GM23338 (cell line): ENCODE results near the gene RORB. TPM values are rescaled to one million over a fixed set of nuclear protein-coding genes. Genes with fewer than 3 reads are reported as not detected.
A peak's percentile ranks its signal among the peaks of the same experiment; 100 is the strongest.

ENCODE experiments used
- ATAC-seq: fragments of 200-7000 bp; cut with Tn5 transposase; 3 replicates; pipeline ENCODE4 v1.9.1; 2020
- DNase-seq: peaks from one replicate; pipeline ENCODE4 v3.0.0-alpha.2; 2015; ENCODE audit warnings: low spot score
- H2AFZ ChIP-seq: fragments of 200-600 bp; sonication (generic); 2 replicates; pipeline ENCODE4 v1.8.0; 2016; ENCODE audit warnings: antibody characterized with exemption, mild to moderate bottlenecking, moderate library complexity
- H3F3A ChIP-seq: fragments of 200-600 bp; sonication (generic); replicated peaks from 2 replicates; pipeline ENCODE4 v1.8.0; 2017; ENCODE audit warnings: antibody characterized with exemption, mixed run types, low read depth
- H3K27ac ChIP-seq: fragments of 200-600 bp; sonication (generic); 2 replicates; pipeline ENCODE4 v1.6.1; 2016; ENCODE audit warnings: low read depth
- H3K27me3 ChIP-seq: fragments of 200-600 bp; sonication (generic); 2 replicates; pipeline ENCODE4 v1.8.0; 2016; ENCODE audit warnings: mild to moderate bottlenecking, mixed run types, moderate library complexity; ENCODE audit not compliant: insufficient read depth
- H3K36me3 ChIP-seq: fragments of 200-600 bp; sonication (generic); 2 replicates; pipeline ENCODE4 v1.8.0; 2016; ENCODE audit warnings: mild to moderate bottlenecking; ENCODE audit not compliant: insufficient read depth
- H3K4me1 ChIP-seq: fragments of 200-600 bp; sonication (generic); 2 replicates; pipeline ENCODE4 v1.8.0; 2016; ENCODE audit warnings: mild to moderate bottlenecking, moderate library complexity; ENCODE audit not compliant: insufficient read depth
- H3K4me2 ChIP-seq: fragments of 200-600 bp; sonication (generic); 2 replicates; pipeline ENCODE4 v1.7.1; 2017; ENCODE audit warnings: mixed run types
- H3K4me3 ChIP-seq: fragments of 200-600 bp; sonication (generic); 2 replicates; pipeline ENCODE4 v1.6.1; 2016; ENCODE audit warnings: mixed run types
- H3K79me2 ChIP-seq: fragments of 200-600 bp; sonication (generic); replicated peaks from 2 replicates; pipeline ENCODE4 v1.8.0; 2017; ENCODE audit warnings: mild to moderate bottlenecking; ENCODE audit not compliant: insufficient read depth
- H3K9me2 ChIP-seq: fragments of 200-600 bp; sonication (generic); 2 replicates; pipeline ENCODE4 v1.8.0; 2017; ENCODE audit not compliant: insufficient read depth
- H4K20me1 ChIP-seq: fragments of 200-600 bp; sonication (generic); replicated peaks from 2 replicates; pipeline ENCODE4 v1.8.0; 2017; ENCODE audit warnings: mild to moderate bottlenecking; ENCODE audit not compliant: insufficient read depth
- H3K27ac Mint-ChIP-seq: 2 replicates; pipeline ENCODE4 v1.8.0; 2020; ENCODE audit warnings: inconsistent platforms, mild to moderate bottlenecking, moderate library complexity, mixed read lengths
- H3K27me3 Mint-ChIP-seq: 3 replicates; pipeline ENCODE4 v1.8.0; 2022; ENCODE audit warnings: low read depth, mild to moderate bottlenecking, moderate library complexity, mixed read lengths, inconsistent platforms; ENCODE audit not compliant: insufficient read depth, poor library complexity
- H3K36me3 Mint-ChIP-seq: 3 replicates; pipeline ENCODE4 v1.8.0; 2021; ENCODE audit warnings: low read depth, mild to moderate bottlenecking, inconsistent platforms, moderate library complexity, mixed read lengths
- H3K4me1 Mint-ChIP-seq: 3 replicates; pipeline ENCODE4 v1.8.0; 2020; ENCODE audit warnings: mild to moderate bottlenecking, inconsistent platforms, mixed read lengths
- H3K4me3 Mint-ChIP-seq: 3 replicates; pipeline ENCODE4 v1.8.0; 2021; ENCODE audit warnings: moderate library complexity, mild to moderate bottlenecking, inconsistent platforms, mixed read lengths
- H3K9me3 Mint-ChIP-seq: 3 replicates; pipeline ENCODE4 v1.8.0; 2020; ENCODE audit warnings: moderate library complexity, mild to moderate bottlenecking, inconsistent platforms, mixed read lengths
- CREB1 ChIP-seq: fragments of 250-450 bp; sonication (Bioruptor Pico); IDR thresholded peaks from 2 replicates; pipeline ENCODE4 v1.5.0; 2020; ENCODE audit warnings: low read depth, mild to moderate bottlenecking, moderate library complexity
- EZH2 ChIP-seq: fragments of 200-600 bp; sonication (generic); IDR thresholded peaks from one replicate; pipeline ENCODE4 v1.8.0; 2017; ENCODE audit warnings: antibody characterized with exemption, mild to moderate bottlenecking, low read depth; ENCODE audit not compliant: unreplicated experiment
- EZH2phosphoT487 ChIP-seq: fragments of 200-600 bp; sonication (generic); IDR thresholded peaks from one replicate; pipeline ENCODE4 v1.8.1; 2018; ENCODE audit warnings: antibody characterized with exemption; ENCODE audit not compliant: unreplicated experiment
- JUNB ChIP-seq: IDR thresholded peaks from one replicate; pipeline ENCODE4 v1.6.1; 2016; ENCODE audit warnings: antibody characterized with exemption; ENCODE audit not compliant: unreplicated experiment
- POLR2AphosphoS5 ChIP-seq: IDR thresholded peaks from 2 replicates; pipeline ENCODE4 v1.6.1; 2016; ENCODE audit warnings: antibody characterized with exemption, low read depth
- STAT1 ChIP-seq: IDR thresholded peaks from one replicate; pipeline ENCODE4 v1.6.1; 2016; ENCODE audit warnings: antibody characterized with exemption; ENCODE audit not compliant: unreplicated experiment
- ZNF114 ChIP-seq: fragments of 250-450 bp; sonication (Bioruptor Pico); IDR thresholded peaks from 2 replicates; pipeline ENCODE4 v1.5.0; 2020; ENCODE audit warnings: mild to moderate bottlenecking, moderate library complexity
- polyA plus RNA-seq: library from polyadenylated mRNA; unstranded; fragments of >200 nt; fragmentation: Nextera tagmentation; extraction: Ambion mirVana; gene quantifications from 2 replicates; pipeline ENCODE4 v1.2.1, GENCODE V29; 2016
- total RNA-seq: library from RNA; depleted of rRNA; stranded (reverse); fragments of >200 nt; shearing (Covaris generic); gene quantifications from 2 replicates; pipeline ENCODE4 v1.2.3, GENCODE V29; 2014
- TF ChIP-seq, protein P1 (sequence below): IDR thresholded peaks from one replicate; pipeline ENCODE4 v1.6.1; 2018; ENCODE audit warnings: antibody characterized with exemption; ENCODE audit not compliant: unreplicated experiment
- TF ChIP-seq, protein P2 (sequence below): IDR thresholded peaks from 2 replicates; pipeline ENCODE4 v1.6.1; 2016; ENCODE audit warnings: antibody characterized with exemption
- TF ChIP-seq, protein P3 (sequence below): fragments of 250-450 bp; sonication (Bioruptor Pico); IDR thresholded peaks from 2 replicates; pipeline ENCODE4 v1.5.0; 2020; ENCODE audit warnings: mild to moderate bottlenecking, moderate library complexity

RORB gene
- total and polyA plus RNA-seq, 2 experiments from 2014 or later: 1.2 to 4.5 TPM

DNA sequence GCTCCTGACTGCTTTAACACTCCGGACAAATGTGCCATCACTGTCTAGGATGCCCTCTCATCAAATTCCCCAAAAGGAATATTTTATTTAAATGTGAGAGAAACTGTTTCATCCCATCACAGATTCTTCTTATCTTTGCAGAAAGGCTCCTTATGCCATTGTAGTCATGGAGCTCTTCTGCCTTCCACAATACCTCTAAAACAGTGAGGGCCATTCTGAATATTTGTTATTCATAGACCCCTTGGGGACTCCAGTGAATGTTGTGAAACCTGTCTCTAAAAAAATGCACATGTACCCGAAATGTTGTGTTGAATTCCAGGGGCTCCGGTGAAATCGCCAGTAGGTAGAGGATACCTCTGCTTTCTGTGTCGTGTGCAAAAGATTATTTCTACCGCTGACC lies 176.9 kb downstream of the RORB start:
- H2AFZ ChIP-seq: no peak overlapping the region
- no peaks in the 10 kb centered on the region for H3K27me3 Mint-ChIP-seq
- no peaks in the 10 kb centered on the region for H3K27me3 ChIP-seq
- no peak overlapping the region for H3K27ac Mint-ChIP-seq
- no peaks in the 10 kb centered on the region for H3K36me3 ChIP-seq
- no peak overlapping the region for H3K27ac ChIP-seq
- no peak for TF ChIP-seq STAT1
- TF ChIP-seq, protein P1, sequence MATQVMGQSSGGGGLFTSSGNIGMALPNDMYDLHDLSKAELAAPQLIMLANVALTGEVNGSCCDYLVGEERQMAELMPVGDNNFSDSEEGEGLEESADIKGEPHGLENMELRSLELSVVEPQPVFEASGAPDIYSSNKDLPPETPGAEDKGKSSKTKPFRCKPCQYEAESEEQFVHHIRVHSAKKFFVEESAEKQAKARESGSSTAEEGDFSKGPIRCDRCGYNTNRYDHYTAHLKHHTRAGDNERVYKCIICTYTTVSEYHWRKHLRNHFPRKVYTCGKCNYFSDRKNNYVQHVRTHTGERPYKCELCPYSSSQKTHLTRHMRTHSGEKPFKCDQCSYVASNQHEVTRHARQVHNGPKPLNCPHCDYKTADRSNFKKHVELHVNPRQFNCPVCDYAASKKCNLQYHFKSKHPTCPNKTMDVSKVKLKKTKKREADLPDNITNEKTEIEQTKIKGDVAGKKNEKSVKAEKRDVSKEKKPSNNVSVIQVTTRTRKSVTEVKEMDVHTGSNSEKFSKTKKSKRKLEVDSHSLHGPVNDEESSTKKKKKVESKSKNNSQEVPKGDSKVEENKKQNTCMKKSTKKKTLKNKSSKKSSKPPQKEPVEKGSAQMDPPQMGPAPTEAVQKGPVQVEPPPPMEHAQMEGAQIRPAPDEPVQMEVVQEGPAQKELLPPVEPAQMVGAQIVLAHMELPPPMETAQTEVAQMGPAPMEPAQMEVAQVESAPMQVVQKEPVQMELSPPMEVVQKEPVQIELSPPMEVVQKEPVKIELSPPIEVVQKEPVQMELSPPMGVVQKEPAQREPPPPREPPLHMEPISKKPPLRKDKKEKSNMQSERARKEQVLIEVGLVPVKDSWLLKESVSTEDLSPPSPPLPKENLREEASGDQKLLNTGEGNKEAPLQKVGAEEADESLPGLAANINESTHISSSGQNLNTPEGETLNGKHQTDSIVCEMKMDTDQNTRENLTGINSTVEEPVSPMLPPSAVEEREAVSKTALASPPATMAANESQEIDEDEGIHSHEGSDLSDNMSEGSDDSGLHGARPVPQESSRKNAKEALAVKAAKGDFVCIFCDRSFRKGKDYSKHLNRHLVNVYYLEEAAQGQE: no peak
- TF ChIP-seq CREB1 (CRISPR knock-in tag): no peak
- no peak for TF ChIP-seq ZNF114 (CRISPR knock-in tag)
- no peaks in the 10 kb centered on the region for H3F3A ChIP-seq
- DNase-seq (no peak), ATAC-seq (peak; percentile 48)
- H3K4me2 ChIP-seq: no peak overlapping the region
- no peaks in the 10 kb centered on the region for H3K9me2 ChIP-seq
- H3K36me3 Mint-ChIP-seq: no peaks in the 10 kb centered on the region
- H3K4me3 ChIP-seq: no peak overlapping the region
- H3K4me1 Mint-ChIP-seq: peaks cover 17% of the 10 kb centered on the region
- no peaks in the 10 kb centered on the region for H3K79me2 ChIP-seq
- no peaks in the 10 kb centered on the region; the same call in 1 of the 2 replicates for H3K4me1 ChIP-seq
- no peaks in the 10 kb centered on the region for H4K20me1 ChIP-seq
- no peak overlapping the region for H3K4me3 Mint-ChIP-seq
- no peaks in the 10 kb centered on the region for H3K9me3 Mint-ChIP-seq

DNA sequence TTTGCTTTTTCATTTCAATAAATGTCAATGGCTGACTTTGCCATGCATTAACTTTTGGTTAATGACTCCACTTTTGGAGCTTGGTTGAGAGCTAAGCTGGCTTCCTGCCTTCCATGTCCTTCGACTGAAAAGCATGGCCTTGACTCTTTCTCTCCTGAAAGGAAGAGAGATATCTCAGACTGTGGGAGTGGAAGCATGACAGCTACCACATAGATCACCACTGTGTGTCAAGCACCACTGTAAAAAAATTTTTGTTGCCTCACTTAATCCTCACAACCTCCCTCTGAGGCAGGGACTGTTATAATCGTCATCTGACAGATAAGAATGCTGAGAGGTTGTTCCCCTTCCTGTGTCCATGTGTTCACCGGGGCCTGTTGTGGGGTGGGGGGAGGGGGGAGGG lies 184.8 kb downstream of the RORB start:
- no peak overlapping the region for H3K4me3 Mint-ChIP-seq
- ATAC-seq: no peak
- no peak for TF ChIP-seq CREB1 (CRISPR knock-in tag)
- TF ChIP-seq JUNB: no peak
- TF ChIP-seq, protein P2, sequence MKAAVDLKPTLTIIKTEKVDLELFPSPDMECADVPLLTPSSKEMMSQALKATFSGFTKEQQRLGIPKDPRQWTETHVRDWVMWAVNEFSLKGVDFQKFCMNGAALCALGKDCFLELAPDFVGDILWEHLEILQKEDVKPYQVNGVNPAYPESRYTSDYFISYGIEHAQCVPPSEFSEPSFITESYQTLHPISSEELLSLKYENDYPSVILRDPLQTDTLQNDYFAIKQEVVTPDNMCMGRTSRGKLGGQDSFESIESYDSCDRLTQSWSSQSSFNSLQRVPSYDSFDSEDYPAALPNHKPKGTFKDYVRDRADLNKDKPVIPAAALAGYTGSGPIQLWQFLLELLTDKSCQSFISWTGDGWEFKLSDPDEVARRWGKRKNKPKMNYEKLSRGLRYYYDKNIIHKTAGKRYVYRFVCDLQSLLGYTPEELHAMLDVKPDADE: no peak
- TF ChIP-seq, protein P3, sequence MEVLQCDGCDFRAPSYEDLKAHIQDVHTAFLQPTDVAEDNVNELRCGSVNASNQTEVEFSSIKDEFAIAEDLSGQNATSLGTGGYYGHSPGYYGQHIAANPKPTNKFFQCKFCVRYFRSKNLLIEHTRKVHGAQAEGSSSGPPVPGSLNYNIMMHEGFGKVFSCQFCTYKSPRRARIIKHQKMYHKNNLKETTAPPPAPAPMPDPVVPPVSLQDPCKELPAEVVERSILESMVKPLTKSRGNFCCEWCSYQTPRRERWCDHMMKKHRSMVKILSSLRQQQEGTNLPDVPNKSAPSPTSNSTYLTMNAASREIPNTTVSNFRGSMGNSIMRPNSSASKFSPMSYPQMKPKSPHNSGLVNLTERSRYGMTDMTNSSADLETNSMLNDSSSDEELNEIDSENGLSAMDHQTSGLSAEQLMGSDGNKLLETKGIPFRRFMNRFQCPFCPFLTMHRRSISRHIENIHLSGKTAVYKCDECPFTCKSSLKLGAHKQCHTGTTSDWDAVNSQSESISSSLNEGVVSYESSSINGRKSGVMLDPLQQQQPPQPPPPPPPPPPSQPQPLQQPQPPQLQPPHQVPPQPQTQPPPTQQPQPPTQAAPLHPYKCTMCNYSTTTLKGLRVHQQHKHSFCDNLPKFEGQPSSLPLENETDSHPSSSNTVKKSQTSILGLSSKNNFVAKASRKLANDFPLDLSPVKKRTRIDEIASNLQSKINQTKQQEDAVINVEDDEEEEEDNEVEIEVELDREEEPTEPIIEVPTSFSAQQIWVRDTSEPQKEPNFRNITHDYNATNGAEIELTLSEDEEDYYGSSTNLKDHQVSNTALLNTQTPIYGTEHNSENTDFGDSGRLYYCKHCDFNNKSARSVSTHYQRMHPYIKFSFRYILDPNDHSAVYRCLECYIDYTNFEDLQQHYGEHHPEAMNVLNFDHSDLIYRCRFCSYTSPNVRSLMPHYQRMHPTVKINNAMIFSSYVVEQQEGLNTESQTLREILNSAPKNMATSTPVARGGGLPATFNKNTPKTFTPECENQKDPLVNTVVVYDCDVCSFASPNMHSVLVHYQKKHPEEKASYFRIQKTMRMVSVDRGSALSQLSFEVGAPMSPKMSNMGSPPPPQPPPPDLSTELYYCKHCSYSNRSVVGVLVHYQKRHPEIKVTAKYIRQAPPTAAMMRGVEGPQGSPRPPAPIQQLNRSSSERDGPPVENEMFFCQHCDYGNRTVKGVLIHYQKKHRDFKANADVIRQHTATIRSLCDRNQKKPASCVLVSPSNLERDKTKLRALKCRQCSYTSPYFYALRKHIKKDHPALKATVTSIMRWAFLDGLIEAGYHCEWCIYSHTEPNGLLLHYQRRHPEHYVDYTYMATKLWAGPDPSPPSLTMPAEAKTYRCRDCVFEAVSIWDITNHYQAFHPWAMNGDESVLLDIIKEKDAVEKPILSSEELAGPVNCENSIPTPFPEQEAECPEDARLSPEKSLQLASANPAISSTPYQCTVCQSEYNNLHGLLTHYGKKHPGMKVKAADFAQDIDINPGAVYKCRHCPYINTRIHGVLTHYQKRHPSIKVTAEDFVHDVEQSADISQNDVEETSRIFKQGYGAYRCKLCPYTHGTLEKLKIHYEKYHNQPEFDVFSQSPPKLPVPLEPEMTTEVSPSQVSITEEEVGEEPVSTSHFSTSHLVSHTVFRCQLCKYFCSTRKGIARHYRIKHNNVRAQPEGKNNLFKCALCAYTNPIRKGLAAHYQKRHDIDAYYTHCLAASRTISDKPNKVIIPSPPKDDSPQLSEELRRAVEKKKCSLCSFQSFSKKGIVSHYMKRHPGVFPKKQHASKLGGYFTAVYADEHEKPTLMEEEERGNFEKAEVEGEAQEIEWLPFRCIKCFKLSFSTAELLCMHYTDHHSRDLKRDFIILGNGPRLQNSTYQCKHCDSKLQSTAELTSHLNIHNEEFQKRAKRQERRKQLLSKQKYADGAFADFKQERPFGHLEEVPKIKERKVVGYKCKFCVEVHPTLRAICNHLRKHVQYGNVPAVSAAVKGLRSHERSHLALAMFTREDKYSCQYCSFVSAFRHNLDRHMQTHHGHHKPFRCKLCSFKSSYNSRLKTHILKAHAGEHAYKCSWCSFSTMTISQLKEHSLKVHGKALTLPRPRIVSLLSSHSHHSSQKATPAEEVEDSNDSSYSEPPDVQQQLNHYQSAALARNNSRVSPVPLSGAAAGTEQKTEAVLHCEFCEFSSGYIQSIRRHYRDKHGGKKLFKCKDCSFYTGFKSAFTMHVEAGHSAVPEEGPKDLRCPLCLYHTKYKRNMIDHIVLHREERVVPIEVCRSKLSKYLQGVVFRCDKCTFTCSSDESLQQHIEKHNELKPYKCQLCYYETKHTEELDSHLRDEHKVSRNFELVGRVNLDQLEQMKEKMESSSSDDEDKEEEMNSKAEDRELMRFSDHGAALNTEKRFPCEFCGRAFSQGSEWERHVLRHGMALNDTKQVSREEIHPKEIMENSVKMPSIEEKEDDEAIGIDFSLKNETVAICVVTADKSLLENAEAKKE (CRISPR knock-in tag): no peak
- TF ChIP-seq EZH2: no peak
- TF ChIP-seq EZH2phosphoT487: no peak
- TF ChIP-seq ZNF114 (CRISPR knock-in tag): no peak
- TF ChIP-seq POLR2AphosphoS5: no peak

More for the DNA sequence above, 184.8 kb downstream of the RORB start:
- Histone ChIP-seq H3K27ac (no peak overlapping the region), H3K9me2 (no peaks in the 10 kb centered on the region), H4K20me1 (no peaks in the 10 kb centered on the region), H3K4me1 (no peaks in the 10 kb centered on the region; the same call in 1 of the 2 replicates), H3K36me3 (no peaks in the 10 kb centered on the region), H2AFZ (no peak overlapping the region), H3K27me3 (no peaks in the 10 kb centered on the region), H3F3A (no peaks in the 10 kb centered on the region), H3K79me2 (no peaks in the 10 kb centered on the region), H3K4me2 (no peak overlapping the region), H3K4me3 (no peak overlapping the region)
- Mint-ChIP-seq H3K27ac (no peak overlapping the region), H3K9me3 (no peaks in the 10 kb centered on the region), H3K36me3 (no peaks in the 10 kb centered on the region), H3K27me3 (no peaks in the 10 kb centered on the region), H3K4me1 (peaks cover 2% of the 10 kb centered on the region; the same call in 2 of the 3 replicates)
- DNase-seq: no peak
